Tibial artery (tissue), 4 donors: ENCODE results near the gene CTNNA3.

Experiments used
- DNase-seq, 2 donors: peaks; one replicate each; pipeline ENCODE4 v3.0.0-alpha.2; 2019
- H3K27ac ChIP-seq, 2 donors: fragments of 200-600 bp; sonication (generic) in 1 of 2; 1 replicate in 1 of 2; 2 replicates in 1 of 2; pipeline ENCODE4 v1.5.1; 2018 to 2019; ENCODE audit warnings: mild to moderate bottlenecking in 1 of 2
- H3K27me3 ChIP-seq, 2 donors: fragments of 200-600 bp; sonication (generic) in 1 of 2; one replicate each; pipeline versions ENCODE4 v1.5.1 to v1.6.0; 2016 to 2019
- H3K36me3 ChIP-seq, 3 donors: fragments of 200-600 bp; sonication (generic) in 2 of 3; one replicate each; pipeline ENCODE4 v1.5.1; 2016 to 2019; ENCODE audit warnings: mild to moderate bottlenecking in 2 of 3
- H3K4me1 ChIP-seq, 4 donors: fragments of 200-600 bp; sonication (generic) in 2 of 4; 1 replicate in 3 of 4; 2 replicates in 1 of 4; pipeline ENCODE4 v1.5.1; 2016 to 2019
- H3K4me3 ChIP-seq, 2 donors: fragments of 200-600 bp; sonication (generic) in 1 of 2; 1 replicate in 1 of 2; 2 replicates in 1 of 2; pipeline ENCODE4 v1.5.1; 2018 to 2019; ENCODE audit warnings: mild to moderate bottlenecking in 2 of 2
- H3K9me3 ChIP-seq, 3 donors: fragments of 200-600 bp; sonication (generic) in 1 of 3; one replicate each; pipeline ENCODE4 v1.5.1; 2016 to 2019
- intact Hi-C: fragments of 100-400 bp; cut with DNase I; formaldehyde crosslinking; loops from one replicate; pipeline ENCODE4 v1.15.0; 2023; ENCODE audit warnings: low total_unique reads
- TF ChIP-seq, protein P1 (sequence below), 2 experiments: fragments of 200-600 bp in 1 of 2; fragments of 450-650 bp in 1 of 2; IDR thresholded peaks; one replicate each; pipeline ENCODE4 v1.5.1; 2017 to 2019; ENCODE audit warnings: antibody characterized with exemption in 2 of 2, mild to moderate bottlenecking in 1 of 2, moderate library complexity in 1 of 2

CTNNA3 gene

GRCh38 chr10:66848856-66849255 is 847.1 kb downstream of the CTNNA3 start:
- H3K9me3 ChIP-seq: no peaks in the 10 kb centered on the region
- no peak for DNase-seq

DNA sequence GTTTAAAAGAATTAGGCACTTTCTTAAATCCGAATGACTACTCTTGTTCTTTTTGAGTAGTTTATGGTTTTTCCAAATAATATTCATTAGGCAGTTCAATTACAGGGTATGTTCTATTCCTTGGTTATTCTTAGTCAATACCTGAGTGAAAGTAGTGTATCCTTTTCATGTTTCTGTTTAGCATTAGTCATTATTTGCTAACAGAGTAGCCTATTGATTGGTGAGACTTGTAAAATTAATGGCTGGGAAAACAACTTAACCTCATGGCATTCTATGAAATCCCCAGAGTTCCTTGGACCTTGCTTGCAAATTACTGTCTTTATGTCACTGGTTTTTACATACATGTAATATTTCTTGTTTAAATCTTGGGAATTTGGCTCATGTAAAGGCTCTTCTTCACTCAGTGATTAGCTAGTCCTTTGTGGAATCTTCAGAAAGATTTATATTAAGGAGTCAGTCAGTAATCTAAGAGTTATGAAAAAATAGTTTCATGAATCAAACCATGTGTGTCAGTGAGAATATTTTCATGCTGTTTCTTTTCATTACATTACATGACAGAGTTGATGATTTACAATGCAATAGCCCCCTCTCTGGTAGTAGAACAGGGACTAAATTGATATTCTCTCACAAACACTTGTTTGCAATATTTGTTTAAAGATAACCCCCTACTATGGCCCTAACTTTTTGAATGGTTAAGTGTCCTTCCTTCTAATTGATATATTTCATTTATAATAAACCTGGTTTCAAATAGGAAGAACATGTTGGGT is 851.6 kb downstream of the CTNNA3 start:
- Histone ChIP-seq H3K27me3 (no peaks in the 10 kb centered on the region), H3K9me3 (no peaks in the 10 kb centered on the region), H3K4me1 (no peaks in the 10 kb centered on the region), H3K36me3 (no peaks in the 10 kb centered on the region), H3K4me3 (no peak overlapping the region), H3K27ac (no peak overlapping the region)
- intact Hi-C loops: no loop called here
- TF ChIP-seq, protein P1, sequence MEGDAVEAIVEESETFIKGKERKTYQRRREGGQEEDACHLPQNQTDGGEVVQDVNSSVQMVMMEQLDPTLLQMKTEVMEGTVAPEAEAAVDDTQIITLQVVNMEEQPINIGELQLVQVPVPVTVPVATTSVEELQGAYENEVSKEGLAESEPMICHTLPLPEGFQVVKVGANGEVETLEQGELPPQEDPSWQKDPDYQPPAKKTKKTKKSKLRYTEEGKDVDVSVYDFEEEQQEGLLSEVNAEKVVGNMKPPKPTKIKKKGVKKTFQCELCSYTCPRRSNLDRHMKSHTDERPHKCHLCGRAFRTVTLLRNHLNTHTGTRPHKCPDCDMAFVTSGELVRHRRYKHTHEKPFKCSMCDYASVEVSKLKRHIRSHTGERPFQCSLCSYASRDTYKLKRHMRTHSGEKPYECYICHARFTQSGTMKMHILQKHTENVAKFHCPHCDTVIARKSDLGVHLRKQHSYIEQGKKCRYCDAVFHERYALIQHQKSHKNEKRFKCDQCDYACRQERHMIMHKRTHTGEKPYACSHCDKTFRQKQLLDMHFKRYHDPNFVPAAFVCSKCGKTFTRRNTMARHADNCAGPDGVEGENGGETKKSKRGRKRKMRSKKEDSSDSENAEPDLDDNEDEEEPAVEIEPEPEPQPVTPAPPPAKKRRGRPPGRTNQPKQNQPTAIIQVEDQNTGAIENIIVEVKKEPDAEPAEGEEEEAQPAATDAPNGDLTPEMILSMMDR (IDR thresholded peaks at IDR 0.05): no peak
- no peak for DNase-seq

More at GRCh38 chr10:66848856-66849255, 847.1 kb downstream of the CTNNA3 start:
- Histone ChIP-seq H3K27ac (no peak overlapping the region), H3K27me3 (no peaks in the 10 kb centered on the region), H3K4me1 (no peaks in the 10 kb centered on the region), H3K36me3 (no peaks in the 10 kb centered on the region), H3K4me3 (no peak overlapping the region)
- TF ChIP-seq, protein P1 (IDR thresholded peaks at IDR 0.05): no peak
- intact Hi-C loops: no loop called here

- Histone ChIP-seq H3K4me1 (no peaks in the 10 kb centered on the region), H3K9me3 (no peaks in the 10 kb centered on the region), H3K36me3 (no peaks in the 10 kb centered on the region), H3K27me3 (no peaks in the 10 kb centered on the region), H3K4me3 (no peak overlapping the region), H3K27ac (no peak overlapping the region)
- intact Hi-C loops: no loop called here
- TF ChIP-seq, protein P1 (IDR thresholded peaks at IDR 0.05): no peak
- no peak for DNase-seq
These were observed 852.6 kb downstream of the CTNNA3 start for GRCh38 chr10:66843396-66843795.

DNA sequence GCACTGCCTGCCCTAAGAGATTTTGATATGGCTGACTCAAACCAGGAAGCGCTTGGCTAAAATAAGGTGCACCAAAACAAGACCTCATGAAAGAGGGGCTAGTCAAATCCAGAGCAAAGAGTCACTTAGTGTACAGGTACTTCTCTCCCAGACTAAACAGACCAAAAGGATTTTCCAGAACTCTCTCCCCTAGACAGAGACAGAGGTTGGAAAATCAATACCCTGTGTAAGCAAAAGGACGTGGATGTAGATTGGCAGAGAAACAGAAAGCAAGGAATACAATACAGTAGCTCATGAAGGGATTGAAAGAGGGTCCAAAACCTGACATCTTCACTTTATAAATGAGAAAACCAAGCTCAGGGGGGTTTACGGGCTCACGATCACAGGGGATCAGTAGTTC is 853.1 kb downstream of the CTNNA3 start:
- intact Hi-C loops: no loop called here
- Histone ChIP-seq H3K4me1 (no peaks in the 10 kb centered on the region), H3K27ac (no peak overlapping the region), H3K36me3 (no peaks in the 10 kb centered on the region), H3K9me3 (no peaks in the 10 kb centered on the region), H3K4me3 (no peak overlapping the region), H3K27me3 (no peaks in the 10 kb centered on the region)
- no peak for DNase-seq
- TF ChIP-seq, protein P1 (IDR thresholded peaks at IDR 0.05): no peak

GRCh38 chr10:66842371-66842770 is 853.6 kb downstream of the CTNNA3 start:
- Histone ChIP-seq H3K9me3 (no peaks in the 10 kb centered on the region), H3K27me3 (no peaks in the 10 kb centered on the region), H3K36me3 (no peaks in the 10 kb centered on the region), H3K4me1 (no peaks in the 10 kb centered on the region), H3K4me3 (no peak overlapping the region), H3K27ac (no peak overlapping the region)
- intact Hi-C loops: no loop called here
- TF ChIP-seq, protein P1 (IDR thresholded peaks at IDR 0.05): no peak
- no peak for DNase-seq
